OCI-LY7 (cell line): Measurements from ENCODE around the gene KRTCAP2. TPM values are rescaled to one million over a fixed set of nuclear protein-coding genes. Genes with fewer than 3 reads are reported as not detected.
A peak's percentile ranks its signal among the peaks of the same experiment; 100 is the strongest.
"Not testable (repeated sequence)": the region's sequence is repeated elsewhere in the genome, so short reads cannot be mapped to it uniquely, and the experiment has no call there.

Experiments used
- BruUV-seq: library from RNA; stranded (reverse); fragments of 400-500 nt; replicated peaks from 2 replicates; lab custom pipeline; 2021; lab: Mats Ljungman, UMichigan
- CTCF ChIA-PET: fragments of 300-600 bp; sonication (Branson Sonifier 250); formaldehyde crosslinking; loops from one replicate; lab custom pipeline; 2022; ENCODE audit warnings: antibody characterized with exemption; ENCODE audit not compliant: unreplicated experiment; lab: Charles Lee
- POLR2A ChIA-PET: fragments of 300-600 bp; sonication (Branson Sonifier 250); formaldehyde crosslinking; loops from one replicate; lab custom pipeline; 2022; ENCODE audit warnings: antibody characterized with exemption; lab: Charles Lee
- DNase-seq: peaks from one replicate; pipeline ENCODE4 v3.0.0-alpha.2; 2015; ENCODE audit warnings: low spot score
- H2AFZ ChIP-seq: fragments of 200-600 bp; sonication (generic), shearing (Covaris generic); 2 replicates; pipeline ENCODE4 v1.6.1; 2014; ENCODE audit warnings: mild to moderate bottlenecking, antibody characterized with exemption, low read length, moderate library complexity
- H3K27ac ChIP-seq: fragments of 200-600 bp; sonication (generic); 2 replicates; pipeline ENCODE4 v1.5.1; 2014; ENCODE audit warnings: mixed run types, low read depth, mild to moderate bottlenecking, moderate library complexity, low read length, inconsistent platforms; ENCODE audit not compliant: poor library complexity, severe bottlenecking
- H3K36me3 ChIP-seq: fragments of 200-600 bp; sonication (generic); 2 replicates; pipeline ENCODE4 v1.6.1; 2014; ENCODE audit warnings: mild to moderate bottlenecking, antibody characterized with exemption, low read length, moderate library complexity, mixed read lengths; ENCODE audit not compliant: insufficient read depth
- H3K4me1 ChIP-seq: fragments of 200-600 bp; sonication (generic); 2 replicates; pipeline ENCODE4 v1.5.1; 2014; ENCODE audit warnings: mild to moderate bottlenecking, low read length; ENCODE audit not compliant: insufficient read depth, poor library complexity, severe bottlenecking
- H3K4me2 ChIP-seq: fragments of 200-600 bp; sonication (generic); 2 replicates; pipeline ENCODE4 v1.6.1; 2014; ENCODE audit warnings: mild to moderate bottlenecking, low read length
- H3K4me3 ChIP-seq: fragments of 200-600 bp; sonication (generic); 2 replicates; pipeline ENCODE4 v1.5.1; 2014; ENCODE audit warnings: mild to moderate bottlenecking, low read depth, low read length; ENCODE audit not compliant: poor library complexity, severe bottlenecking
- H3K79me2 ChIP-seq: fragments of 200-600 bp; sonication (generic); 2 replicates; pipeline ENCODE4 v1.6.1; 2016; ENCODE audit warnings: low read depth, mild to moderate bottlenecking, low read length, moderate library complexity, mixed read lengths; ENCODE audit not compliant: insufficient read depth
- H3K9me2 ChIP-seq: fragments of 200-600 bp; sonication (generic); 2 replicates; pipeline ENCODE4 v1.6.1; 2016; ENCODE audit warnings: mild to moderate bottlenecking, low read length, mixed read lengths; ENCODE audit not compliant: insufficient read depth
- H3K9me3 ChIP-seq: fragments of 200-600 bp; sonication (generic); 2 replicates; pipeline ENCODE4 v1.6.1; 2014; ENCODE audit warnings: mild to moderate bottlenecking, mixed run types, low read length, mixed read lengths
- H4K20me1 ChIP-seq: fragments of 200-600 bp; sonication (generic); 2 replicates; pipeline ENCODE4 v1.6.1; 2014; ENCODE audit warnings: mild to moderate bottlenecking, antibody characterized with exemption, low read length, moderate library complexity, mixed read lengths; ENCODE audit not compliant: insufficient read depth
- EZH2phosphoT487 ChIP-seq: fragments of 200-600 bp; sonication (generic); IDR thresholded peaks from 2 replicates; pipeline ENCODE4 v1.6.1; 2018; ENCODE audit warnings: low read depth, borderline replicate concordance, mild to moderate bottlenecking, mixed run types, antibody characterized with exemption, low read length, moderate library complexity, mixed read lengths
- intact Hi-C: fragments of 100-400 bp; cut with micrococcal nuclease; formaldehyde crosslinking; loops from one replicate; pipeline ENCODE4 v1.10.0; 2022; ENCODE audit not compliant: unreplicated experiment
- total RNA-seq, 2 experiments: library from RNA; depleted of rRNA in 1 of 2; stranded (reverse); fragments of >200 nt in 1 of 2; shearing (Covaris generic) in 1 of 2; gene quantifications; 2 replicates each; pipeline ENCODE4 v1.2.3, GENCODE V29; 2014 to 2022
- TF ChIP-seq, protein P1 (sequence below): fragments of 200-600 bp; sonication (generic); conservative IDR thresholded peaks from 2 replicates; pipeline ENCODE4 v1.5.1; 2014; ENCODE audit warnings: mild to moderate bottlenecking, antibody characterized with exemption, low read length, moderate library complexity, mixed read lengths

KRTCAP2 gene
- total RNA-seq, 2 experiments from 2014 or later = 128 to 141 TPM

DNA sequence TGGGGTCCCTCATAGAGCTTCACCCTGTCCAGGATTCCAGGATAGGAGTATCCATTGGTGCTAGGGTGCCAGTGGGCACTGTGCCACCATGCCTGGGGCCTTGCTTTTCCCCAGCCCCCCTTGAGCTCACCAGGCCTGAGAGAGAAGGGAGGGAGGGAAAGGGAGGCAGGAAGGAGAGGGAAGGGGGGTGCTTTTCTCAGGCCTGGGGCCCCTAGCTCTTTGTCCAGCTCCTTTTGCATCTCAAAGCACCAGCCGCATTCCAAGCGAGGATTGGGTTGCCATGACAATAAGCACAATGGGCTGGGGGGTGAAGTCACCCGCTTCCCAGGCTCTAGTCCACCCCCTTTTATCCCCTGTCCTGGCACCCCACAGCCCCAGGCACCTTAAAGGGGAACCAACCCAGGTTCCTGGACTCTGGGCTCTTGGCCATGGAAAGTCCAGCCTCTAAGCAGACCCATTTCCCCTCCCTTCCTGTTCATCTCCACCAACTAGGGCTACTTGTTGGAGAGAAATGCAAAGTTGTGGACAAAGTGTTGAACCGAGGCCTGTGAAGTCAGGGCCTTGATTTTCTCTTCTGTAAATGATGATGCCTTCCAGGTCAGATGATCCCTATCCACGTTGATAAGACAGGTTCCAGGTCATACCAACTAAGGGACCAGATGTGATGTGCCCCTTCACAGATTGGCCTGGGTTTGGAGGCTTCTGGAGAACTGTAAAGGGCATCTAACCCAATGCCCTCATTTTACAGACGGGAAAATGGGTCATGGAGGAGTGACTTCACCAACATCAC is 23.2 kb upstream of the KRTCAP2 start:
- H3K36me3 ChIP-seq = no peaks in the 10 kb centered on the region
- H3K4me1 ChIP-seq = peaks cover 15% of the 10 kb centered on the region
- intact Hi-C loops = no loop called here
- no peaks in the 10 kb centered on the region for H3K9me2 ChIP-seq
- CTCF ChIA-PET = no interaction called here
- no peak overlapping the region for H3K4me2 ChIP-seq
- TF ChIP-seq, protein P1, sequence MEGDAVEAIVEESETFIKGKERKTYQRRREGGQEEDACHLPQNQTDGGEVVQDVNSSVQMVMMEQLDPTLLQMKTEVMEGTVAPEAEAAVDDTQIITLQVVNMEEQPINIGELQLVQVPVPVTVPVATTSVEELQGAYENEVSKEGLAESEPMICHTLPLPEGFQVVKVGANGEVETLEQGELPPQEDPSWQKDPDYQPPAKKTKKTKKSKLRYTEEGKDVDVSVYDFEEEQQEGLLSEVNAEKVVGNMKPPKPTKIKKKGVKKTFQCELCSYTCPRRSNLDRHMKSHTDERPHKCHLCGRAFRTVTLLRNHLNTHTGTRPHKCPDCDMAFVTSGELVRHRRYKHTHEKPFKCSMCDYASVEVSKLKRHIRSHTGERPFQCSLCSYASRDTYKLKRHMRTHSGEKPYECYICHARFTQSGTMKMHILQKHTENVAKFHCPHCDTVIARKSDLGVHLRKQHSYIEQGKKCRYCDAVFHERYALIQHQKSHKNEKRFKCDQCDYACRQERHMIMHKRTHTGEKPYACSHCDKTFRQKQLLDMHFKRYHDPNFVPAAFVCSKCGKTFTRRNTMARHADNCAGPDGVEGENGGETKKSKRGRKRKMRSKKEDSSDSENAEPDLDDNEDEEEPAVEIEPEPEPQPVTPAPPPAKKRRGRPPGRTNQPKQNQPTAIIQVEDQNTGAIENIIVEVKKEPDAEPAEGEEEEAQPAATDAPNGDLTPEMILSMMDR = no peak
- TF ChIP-seq EZH2phosphoT487 = no peak
- H3K27ac ChIP-seq = no peak overlapping the region
- no peaks in the 10 kb centered on the region for H3K9me3 ChIP-seq
- no peak overlapping the region for H3K4me3 ChIP-seq
- POLR2A ChIA-PET = no interaction called here
- no peak overlapping the region for H2AFZ ChIP-seq
- no TSS peak for BruUV-seq
- no peaks in the 10 kb centered on the region for H4K20me1 ChIP-seq
- H3K79me2 ChIP-seq = no peaks in the 10 kb centered on the region
- no peak for DNase-seq

DNA sequence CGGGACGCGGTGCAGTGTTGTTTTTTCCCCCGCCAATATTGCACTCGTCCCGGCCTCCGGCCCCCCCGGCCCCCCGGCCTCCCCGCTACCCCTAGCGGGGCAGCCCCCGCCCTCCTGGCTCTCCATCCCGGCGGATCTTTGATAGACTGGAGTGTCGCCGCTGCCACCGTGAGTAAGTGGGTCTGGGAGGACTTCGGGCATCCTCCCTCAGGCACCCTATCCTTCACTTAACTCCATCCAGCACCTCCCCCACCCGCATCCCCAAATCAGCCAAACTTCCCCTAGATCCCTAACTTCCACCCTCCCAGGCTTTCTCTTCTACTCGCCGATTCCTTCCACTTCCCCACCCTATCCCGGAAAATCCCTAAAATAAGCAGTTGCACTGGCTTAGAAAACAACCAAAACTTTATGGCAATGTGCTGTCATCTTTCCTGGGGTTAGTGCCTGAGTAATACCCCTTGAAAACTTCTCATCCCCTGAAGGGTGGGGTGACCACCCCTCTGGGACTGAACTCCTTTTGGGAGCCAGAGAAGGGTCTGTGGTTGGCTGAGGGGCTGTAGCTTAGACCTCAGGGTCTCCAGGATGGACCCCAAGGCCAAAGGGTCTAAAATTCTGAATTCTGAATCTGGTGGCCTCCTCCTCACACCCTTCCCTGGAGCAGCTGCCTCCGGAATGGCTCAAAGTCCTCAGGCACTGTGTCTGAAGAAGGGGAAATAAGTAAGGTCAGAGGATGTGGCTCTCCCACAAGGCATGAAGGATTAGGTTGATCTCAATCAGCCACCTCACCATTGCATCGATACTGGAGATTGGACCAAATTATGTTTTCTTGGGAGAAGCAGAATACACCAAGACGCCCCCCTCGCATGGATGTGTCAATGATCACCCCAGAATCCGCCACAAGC is 22.3 kb upstream of the KRTCAP2 start:
- Histone ChIP-seq H4K20me1 (no peaks in the 10 kb centered on the region), H3K79me2 (no peaks in the 10 kb centered on the region), H3K9me3 (no peaks in the 10 kb centered on the region), H2AFZ (no peak overlapping the region), H3K27ac (no peak overlapping the region), H3K36me3 (no peaks in the 10 kb centered on the region), H3K4me2 (no peak overlapping the region), H3K9me2 (no peaks in the 10 kb centered on the region), H3K4me1 (peaks cover 15% of the 10 kb centered on the region), H3K4me3 (no peak overlapping the region)
- CTCF ChIA-PET = no interaction called here
- intact Hi-C loops = no loop called here
- POLR2A ChIA-PET = no interaction called here
- no peak for DNase-seq
- BruUV-seq = no TSS peak
- TF ChIP-seq, protein P1 = no peak
- no peak for TF ChIP-seq EZH2phosphoT487

DNA sequence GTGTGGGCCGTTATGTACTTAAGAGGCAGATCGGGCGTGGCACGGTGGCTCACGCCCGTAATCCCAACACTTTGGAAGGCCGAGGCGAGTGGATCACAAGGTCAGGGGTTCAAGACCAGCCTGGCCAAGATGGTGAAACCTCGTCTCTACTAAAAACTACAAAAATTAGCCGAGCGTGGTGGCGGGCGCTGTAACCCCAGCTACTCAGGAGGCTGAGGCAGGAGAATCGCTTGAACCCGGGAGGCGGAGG is 20.8 kb upstream of the KRTCAP2 start:
- ChIA-PET CTCF (interaction anchor here (0.6 to 1.3 kb wide), 4 partner anchors 13 to 414 kb away, joined by 3 to 4 read pairs (median 3); no protein-coding TSS in a partner anchor), POLR2A (interaction anchor here (0.5 to 1.5 kb wide), 4 partner anchors 9 to 23 kb away, joined by 3 to 4 read pairs (median 3); partner anchors contain the start of gene KRTCAP2)
- Histone ChIP-seq H3K4me1 (peaks cover 15% of the 10 kb centered on the region), H3K4me2 (peak overlapping the region; percentile 53)
- intact Hi-C loops = loop anchor here (1.0 kb wide), 1 partner anchor 18 kb away; no protein-coding TSS in a partner anchor
- H2AFZ ChIP-seq, DNase-seq, H3K27ac ChIP-seq, H3K4me3 ChIP-seq, H3K9me2 ChIP-seq, H4K20me1 ChIP-seq, BruUV-seq, H3K36me3 ChIP-seq, H3K9me3 ChIP-seq, H3K79me2 ChIP-seq: not testable (repeated sequence)
